Measurements from ENCODE around the gene HBE1. TPM values are rescaled to one million over a fixed set of nuclear protein-coding genes. Genes with fewer than 3 reads are reported as not detected.

HBE1 gene
- total and polyA plus RNA-seq, 4 donors, result 2.1 to 14.6 TPM; not detected in 2

DNA sequence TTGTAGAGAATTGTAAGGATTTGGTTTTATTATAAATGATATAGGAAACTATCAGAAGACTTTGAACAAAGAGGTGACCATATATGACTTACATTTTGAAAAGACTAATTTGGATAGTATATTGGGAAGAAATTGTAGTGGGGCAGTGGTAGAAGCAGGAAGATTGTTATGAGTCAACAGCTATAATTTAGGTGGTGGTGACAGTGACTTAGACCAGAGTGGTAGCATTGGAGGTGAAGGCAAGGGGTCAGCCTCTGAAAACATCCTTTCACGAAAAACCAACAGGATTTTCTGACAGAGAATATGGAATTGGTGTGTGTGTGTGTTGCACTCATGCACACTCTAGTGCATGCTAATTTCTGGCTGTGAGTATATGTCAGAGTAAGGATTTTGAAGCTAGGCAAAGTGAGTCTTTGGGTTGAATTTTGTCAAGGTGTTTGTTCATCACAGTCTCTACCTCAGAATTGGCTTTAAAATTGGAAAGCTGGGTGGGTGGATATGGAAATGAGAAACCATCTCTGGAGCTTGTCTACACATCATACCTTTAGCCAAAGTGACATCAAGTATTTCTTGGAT is 8.2 kb upstream of the HBE1 start:
- Histone ChIP-seq H3K27ac (ENCODE audit: low read depth in 1 of 2, low read length in 1 of 2) (no peak overlapping the region), H3K36me3 (ENCODE audit: control insufficient read depth in 4 of 4, insufficient read depth in 4 of 4, low read length in 4 of 4) (no peaks in the 10 kb centered on the region), H3K4me3 (no peak overlapping the region), H3K9ac (ENCODE audit: insufficient read depth in 1 of 2, low read length in 2 of 2) (no peak overlapping the region), H3K4me1 (ENCODE audit: control insufficient read depth in 5 of 5, insufficient read depth in 5 of 5, low read length in 5 of 5) (no peaks in the 10 kb centered on the region), H3K9me3 (ENCODE audit: control insufficient read depth in 4 of 4, insufficient read depth in 3 of 4, low read length in 3 of 4) (no peaks in the 10 kb centered on the region), H3K27me3 (ENCODE audit: control insufficient read depth in 3 of 3, insufficient read depth in 3 of 3, low read length in 2 of 3) (no peaks in the 10 kb centered on the region)
- ATAC-seq (ENCODE audit: insufficient read depth, low FRiP score) (no peak), DNase-seq (no peak)
- TF ChIP-seq, protein P1, sequence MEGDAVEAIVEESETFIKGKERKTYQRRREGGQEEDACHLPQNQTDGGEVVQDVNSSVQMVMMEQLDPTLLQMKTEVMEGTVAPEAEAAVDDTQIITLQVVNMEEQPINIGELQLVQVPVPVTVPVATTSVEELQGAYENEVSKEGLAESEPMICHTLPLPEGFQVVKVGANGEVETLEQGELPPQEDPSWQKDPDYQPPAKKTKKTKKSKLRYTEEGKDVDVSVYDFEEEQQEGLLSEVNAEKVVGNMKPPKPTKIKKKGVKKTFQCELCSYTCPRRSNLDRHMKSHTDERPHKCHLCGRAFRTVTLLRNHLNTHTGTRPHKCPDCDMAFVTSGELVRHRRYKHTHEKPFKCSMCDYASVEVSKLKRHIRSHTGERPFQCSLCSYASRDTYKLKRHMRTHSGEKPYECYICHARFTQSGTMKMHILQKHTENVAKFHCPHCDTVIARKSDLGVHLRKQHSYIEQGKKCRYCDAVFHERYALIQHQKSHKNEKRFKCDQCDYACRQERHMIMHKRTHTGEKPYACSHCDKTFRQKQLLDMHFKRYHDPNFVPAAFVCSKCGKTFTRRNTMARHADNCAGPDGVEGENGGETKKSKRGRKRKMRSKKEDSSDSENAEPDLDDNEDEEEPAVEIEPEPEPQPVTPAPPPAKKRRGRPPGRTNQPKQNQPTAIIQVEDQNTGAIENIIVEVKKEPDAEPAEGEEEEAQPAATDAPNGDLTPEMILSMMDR (IDR thresholded peaks at IDR 0.05; ENCODE audit: control extremely low read depth, extremely low read depth), result no peak
- 38 to 87% methylated on average over 1 of the region's 1 CpG for WGBS, 2 donors

DNA sequence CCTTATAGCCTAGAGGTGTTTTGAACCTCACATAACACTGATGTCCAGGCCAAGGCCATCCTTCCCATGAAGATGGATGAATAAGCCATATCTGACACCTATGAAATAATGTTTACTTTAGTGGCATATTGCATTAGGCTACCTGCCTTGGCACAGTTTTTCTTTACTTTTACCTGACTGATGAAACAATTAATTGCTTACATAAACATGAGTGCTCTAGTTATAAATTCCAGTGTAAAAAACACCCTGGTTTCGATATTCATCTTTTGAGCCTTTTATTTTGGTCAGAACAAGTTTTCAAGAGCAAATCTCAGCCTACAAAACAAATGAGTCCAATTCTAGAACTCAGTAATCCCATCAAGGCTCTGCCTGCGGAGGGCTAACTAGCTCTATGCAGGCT is 7.0 kb upstream of the HBE1 start:
- H3K9me3 ChIP-seq (ENCODE audit: control insufficient read depth in 4 of 4, insufficient read depth in 3 of 4, low read length in 3 of 4), result no peaks in the 10 kb centered on the region
- H3K27ac ChIP-seq (ENCODE audit: low read depth in 1 of 2, low read length in 1 of 2), result no peak overlapping the region
- DNase-seq (no peak), ATAC-seq (ENCODE audit: insufficient read depth, low FRiP score) (no peak)
- H3K36me3 ChIP-seq (ENCODE audit: control insufficient read depth in 4 of 4, insufficient read depth in 4 of 4, low read length in 4 of 4), result no peaks in the 10 kb centered on the region
- no peak overlapping the region for H3K4me3 ChIP-seq
- 82 to 85% methylated on average over 2 of the region's 2 CpGs for WGBS, 2 donors
- no peaks in the 10 kb centered on the region for H3K27me3 ChIP-seq (ENCODE audit: control insufficient read depth in 3 of 3, insufficient read depth in 3 of 3, low read length in 2 of 3)
- H3K4me1 ChIP-seq (ENCODE audit: control insufficient read depth in 5 of 5, insufficient read depth in 5 of 5, low read length in 5 of 5), result no peaks in the 10 kb centered on the region
- H3K9ac ChIP-seq (ENCODE audit: insufficient read depth in 1 of 2, low read length in 2 of 2), result no peak overlapping the region
- TF ChIP-seq, protein P1 (IDR thresholded peaks at IDR 0.05; ENCODE audit: control extremely low read depth, extremely low read depth), result no peak

DNA sequence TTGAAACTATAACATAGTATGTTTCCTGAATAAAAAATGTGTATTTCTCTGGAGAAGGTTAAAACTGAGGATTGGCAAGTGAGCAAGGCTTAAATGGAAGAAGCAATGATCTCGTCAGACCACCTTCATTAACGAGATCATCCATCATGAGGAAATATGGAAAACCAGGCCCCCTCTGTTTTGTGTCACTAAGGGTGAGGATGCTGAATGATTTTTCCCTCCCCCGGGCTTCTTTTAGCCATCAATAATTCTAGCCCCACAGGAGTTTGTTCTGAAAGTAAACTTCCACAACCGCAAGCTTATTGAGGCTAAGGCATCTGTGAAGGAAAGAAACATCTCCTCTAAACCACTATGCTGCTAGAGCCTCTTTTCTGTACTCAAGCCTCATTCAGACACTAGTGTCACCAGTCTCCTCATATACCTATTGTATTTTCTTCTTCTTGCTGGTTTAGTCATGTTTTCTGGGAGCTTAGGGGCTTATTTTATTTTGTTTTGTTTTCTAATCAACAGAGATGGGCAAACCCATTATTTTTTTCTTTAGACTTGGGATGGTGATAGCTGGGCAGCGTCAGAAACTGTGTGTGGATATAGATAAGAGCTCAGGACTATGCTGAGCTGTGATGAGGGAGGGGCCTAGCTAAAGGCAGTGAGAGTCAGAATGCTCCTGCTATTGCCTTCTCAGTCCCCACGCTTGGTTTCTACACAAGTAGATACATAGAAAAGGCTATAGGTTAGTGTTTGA is 5.8 kb upstream of the HBE1 start:
- Histone ChIP-seq H3K27me3 (ENCODE audit: control insufficient read depth in 3 of 3, insufficient read depth in 3 of 3, low read length in 2 of 3) (no peaks in the 10 kb centered on the region), H3K27ac (ENCODE audit: low read depth in 1 of 2, low read length in 1 of 2) (no peak overlapping the region), H3K36me3 (ENCODE audit: control insufficient read depth in 4 of 4, insufficient read depth in 4 of 4, low read length in 4 of 4) (no peaks in the 10 kb centered on the region), H3K4me3 (no peak overlapping the region), H3K4me1 (ENCODE audit: control insufficient read depth in 5 of 5, insufficient read depth in 5 of 5, low read length in 5 of 5) (no peaks in the 10 kb centered on the region), H3K9ac (ENCODE audit: insufficient read depth in 1 of 2, low read length in 2 of 2) (no peak overlapping the region), H3K9me3 (ENCODE audit: control insufficient read depth in 4 of 4, insufficient read depth in 3 of 4, low read length in 3 of 4) (no peaks in the 10 kb centered on the region)
- TF ChIP-seq, protein P1 (IDR thresholded peaks at IDR 0.05; ENCODE audit: control extremely low read depth, extremely low read depth), result no peak
- WGBS, 2 donors, result 79 to 88% methylated on average over 6 of the region's 6 CpGs
- no peak for ATAC-seq (ENCODE audit: insufficient read depth, low FRiP score)
- no peak for DNase-seq

Measured in lung (tissue), 12 donors.